ENCODE data around the gene C20orf202.

C20orf202 gene

GRCh38 chr20:1185790-1186334, 17.4 kb upstream of the C20orf202 start:
- DNase-seq (ENCODE audit: low read depth): peak; percentile 41
- peak; percentile 63 for TF ChIP-seq CTCF (conservative IDR thresholded peaks at IDR 0.05; ENCODE audit: control insufficient read depth, insufficient read depth, low read depth, low read length)
- no peak overlapping the region for H3K4me3 ChIP-seq (ENCODE audit: control insufficient read depth, low read depth, low read length)

GRCh38 chr20:1186367-1186991, 16.8 kb upstream of the C20orf202 start:
- no peak for DNase-seq (ENCODE audit: low read depth)
- no peak overlapping the region for H3K4me3 ChIP-seq (ENCODE audit: control insufficient read depth, low read depth, low read length)
- TF ChIP-seq CTCF (conservative IDR thresholded peaks at IDR 0.05; ENCODE audit: control insufficient read depth, insufficient read depth, low read depth, low read length): no peak

- H3K4me3 ChIP-seq (ENCODE audit: control insufficient read depth, low read depth, low read length): no peak overlapping the region
- TF ChIP-seq CTCF (conservative IDR thresholded peaks at IDR 0.05; ENCODE audit: control insufficient read depth, insufficient read depth, low read depth, low read length): no peak
- no peak for DNase-seq (ENCODE audit: low read depth)
Measured at GRCh38 chr20:1187605-1188171, 15.6 kb upstream of the C20orf202 start.

GRCh38 chr20:1188347-1188746, 14.9 kb upstream of the C20orf202 start:
- no peak overlapping the region for H3K4me3 ChIP-seq (ENCODE audit: control insufficient read depth, low read depth, low read length)
- no peak for DNase-seq (ENCODE audit: low read depth)
- no peak for TF ChIP-seq CTCF (conservative IDR thresholded peaks at IDR 0.05; ENCODE audit: control insufficient read depth, insufficient read depth, low read depth, low read length)

- no peak for DNase-seq (ENCODE audit: low read depth)
- no peak for TF ChIP-seq CTCF (conservative IDR thresholded peaks at IDR 0.05; ENCODE audit: control insufficient read depth, insufficient read depth, low read depth, low read length)
- no peak overlapping the region for H3K4me3 ChIP-seq (ENCODE audit: control insufficient read depth, low read depth, low read length)
Measured at GRCh38 chr20:1189827-1190226, 13.4 kb upstream of the C20orf202 start.

- no peak overlapping the region for H3K4me3 ChIP-seq (ENCODE audit: control insufficient read depth, low read depth, low read length)
- no peak for DNase-seq (ENCODE audit: low read depth)
- TF ChIP-seq CTCF (conservative IDR thresholded peaks at IDR 0.05; ENCODE audit: control insufficient read depth, insufficient read depth, low read depth, low read length): no peak
Measured at GRCh38 chr20:1190847-1191246, 12.4 kb upstream of the C20orf202 start.
